K562 (cell line): ENCODE measurements around the gene UQCRC1. TPM values are rescaled to one million over a fixed set of nuclear protein-coding genes. Genes with fewer than 3 reads are reported as not detected.

ENCODE experiments used
- CHD7 ChIP-seq: fragments of 200-600 bp; sonication (generic); IDR thresholded peaks from one replicate; pipeline ENCODE4 v1.6.1; 2012; ENCODE audit warnings: mild to moderate bottlenecking, low read depth, low read length, inconsistent platforms
- GABPB2 ChIP-seq: fragments of 250-450 bp; sonication (Bioruptor Pico); conservative IDR thresholded peaks from 2 replicates; pipeline ENCODE4 v1.5.1; 2021; ENCODE audit warnings: mild to moderate bottlenecking
- SMAD4 ChIP-seq: fragments of 250-450 bp; sonication (Bioruptor Pico); conservative IDR thresholded peaks from 2 replicates; pipeline ENCODE4 v1.8.0; 2021; ENCODE audit warnings: inconsistent platforms, mild to moderate bottlenecking, moderate library complexity
- TSHZ1 ChIP-seq: fragments of 250-450 bp; sonication (Bioruptor Pico); IDR thresholded peaks from 2 replicates; pipeline ENCODE4 v1.4.0; 2020; ENCODE audit warnings: mild to moderate bottlenecking, moderate library complexity
- WHSC1 ChIP-seq: IDR thresholded peaks from one replicate; pipeline ENCODE4 v1.6.1; 2012; ENCODE audit warnings: low read length, control low read depth, inconsistent platforms
- ZHX1 ChIP-seq: fragments of 150-350 bp; conservative IDR thresholded peaks from 2 replicates; pipeline ENCODE4 v1.6.1; 2014; ENCODE audit warnings: low read length
- polyA plus RNA-seq, 8 experiments: library from polyadenylated mRNA; depleted of rRNA in 4 of 8; stranded (reverse) in 5 of 8; unstranded in 3 of 8; fragments of >200 nt; fragmentation: Nextera tagmentation in 2 of 8; fragmentation: Illumina TruSeq in 1 of 8; extraction: Ambion mirVana in 2 of 8; extraction: Trizol in 1 of 8; gene quantifications; 2 replicates each; pipeline versions ENCODE4 v1.2.1 to v1.2.3, GENCODE V29; 2011 to 2014; ENCODE audit warnings: inconsistent platforms in 1 of 8, missing spikeins in 1 of 8
- total RNA-seq, 7 experiments: library from RNA; depleted of rRNA in 6 of 7; stranded (reverse); fragments of >200 nt in 6 of 7; fragmentation: Illumina TruSeq in 2 of 7; extraction: Trizol in 2 of 7; gene quantifications; 2 replicates each; pipeline versions ENCODE4 v1.2.1 to v1.2.3, GENCODE V29; 2011 to 2021; ENCODE audit warnings: low replicate concordance in 1 of 7
- TF ChIP-seq, protein P1 (sequence below): fragments of 450-650 bp; formaldehyde crosslinking; conservative IDR thresholded peaks from 2 replicates; pipeline ENCODE4 v1.4.0; 2022; ENCODE audit warnings: mild to moderate bottlenecking, missing genetic modification characterization

The UQCRC1 gene
- total and polyA plus RNA-seq, 9 of the 15 experiments (the other 6 are each of a cell fraction or from before 2014, with no cell fraction given) = 125 to 424 (median 268) TPM

- TF ChIP-seq CHD7 (no peak), GABPB2 (CRISPR knock-in tag) (no peak), ZHX1 (no peak), WHSC1 (no peak), SMAD4 (CRISPR knock-in tag) (no peak), TSHZ1 (CRISPR knock-in tag) (no peak)
- TF ChIP-seq, protein P1, sequence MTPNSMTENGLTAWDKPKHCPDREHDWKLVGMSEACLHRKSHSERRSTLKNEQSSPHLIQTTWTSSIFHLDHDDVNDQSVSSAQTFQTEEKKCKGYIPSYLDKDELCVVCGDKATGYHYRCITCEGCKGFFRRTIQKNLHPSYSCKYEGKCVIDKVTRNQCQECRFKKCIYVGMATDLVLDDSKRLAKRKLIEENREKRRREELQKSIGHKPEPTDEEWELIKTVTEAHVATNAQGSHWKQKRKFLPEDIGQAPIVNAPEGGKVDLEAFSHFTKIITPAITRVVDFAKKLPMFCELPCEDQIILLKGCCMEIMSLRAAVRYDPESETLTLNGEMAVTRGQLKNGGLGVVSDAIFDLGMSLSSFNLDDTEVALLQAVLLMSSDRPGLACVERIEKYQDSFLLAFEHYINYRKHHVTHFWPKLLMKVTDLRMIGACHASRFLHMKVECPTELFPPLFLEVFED (CRISPR knock-in tag) = no peak
These were observed 38.9 kb upstream of the UQCRC1 start (continued) for GRCh38 chr3:48648188-48648850.
